CD4-positive, alpha-beta T cell treated with Interleukin-6 at 100 ng/mL for 8 hours (primary cell): Measurements from ENCODE around the gene MSANTD4.
A peak's percentile ranks its signal among the peaks of the same experiment; 100 is the strongest.
"Not testable (repeated sequence)": the region's sequence is repeated elsewhere in the genome, so short reads cannot be mapped to it uniquely, and the experiment has no call there.

ENCODE experiments used
- DNase-seq: peaks from one replicate; pipeline ENCODE4 v3.0.0-alpha.2; 2020; ENCODE audit warnings: mixed read lengths, low spot score

Gene MSANTD4

DNA sequence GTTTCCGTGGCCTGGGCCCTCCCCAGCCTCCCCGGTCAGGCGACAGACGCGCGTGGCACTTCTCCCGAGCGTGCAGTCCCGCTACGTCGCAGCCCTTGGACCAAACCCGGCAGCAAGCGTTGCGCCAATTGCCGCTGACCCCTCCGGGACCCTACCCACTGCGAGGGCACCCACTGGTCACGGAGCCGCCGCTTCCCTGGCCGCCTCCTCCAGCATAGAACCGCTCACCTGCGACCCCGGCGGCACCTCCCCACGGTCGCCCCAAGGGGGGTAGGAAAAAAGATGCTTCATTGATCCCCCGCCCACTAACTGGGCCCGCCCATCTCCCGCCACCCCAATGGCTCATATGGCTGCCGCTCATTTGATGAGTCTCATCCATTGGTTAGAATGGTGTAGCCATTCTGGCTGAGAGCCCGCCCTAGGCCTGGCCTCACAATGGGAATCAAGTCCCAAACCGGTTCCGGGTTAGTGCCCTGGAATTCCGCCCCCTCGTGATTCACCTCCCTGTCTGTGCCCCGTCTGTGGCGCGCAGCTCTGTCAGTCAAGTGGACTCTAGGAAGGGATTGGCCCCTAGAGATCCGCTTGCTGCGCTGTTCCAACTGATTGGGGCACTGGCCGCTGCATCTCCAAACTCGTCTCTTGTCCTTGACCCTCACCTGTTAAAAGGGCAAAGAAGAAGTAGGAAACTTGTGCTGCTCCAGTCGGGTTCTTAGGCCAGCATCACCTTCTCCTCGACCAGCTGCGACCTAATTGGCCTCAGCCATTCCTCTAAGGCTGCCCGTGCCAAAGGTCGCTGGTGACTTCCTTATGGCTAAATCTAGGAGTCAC is at the start of gene MSANTD4:
Gene MSANTD4 (minus strand): TSS at position 274 of the 828 bp plus-strand sequence. CDS start 11,323 bp downstream, outside the sequence.
- peak; percentile 97 for DNase-seq

DNA sequence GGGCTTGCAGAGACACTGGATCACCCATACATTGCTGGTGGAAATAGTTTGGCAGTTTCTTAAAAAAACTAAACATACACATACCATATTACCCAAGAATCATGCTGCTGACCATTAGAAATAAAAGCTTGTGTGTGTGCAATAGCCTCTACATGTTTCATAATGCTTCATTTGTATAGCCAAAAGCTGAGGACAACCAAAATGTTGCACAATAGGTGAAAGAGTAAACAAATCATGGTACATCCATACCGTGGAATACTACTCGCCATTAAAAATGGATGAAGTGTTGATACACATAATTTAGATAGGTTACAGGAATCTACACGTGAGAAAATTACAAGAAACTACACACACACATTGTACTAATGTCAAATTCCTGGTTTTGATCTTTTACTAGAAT is 48.6 kb upstream of the MSANTD4 start:
- no peak for DNase-seq

DNA sequence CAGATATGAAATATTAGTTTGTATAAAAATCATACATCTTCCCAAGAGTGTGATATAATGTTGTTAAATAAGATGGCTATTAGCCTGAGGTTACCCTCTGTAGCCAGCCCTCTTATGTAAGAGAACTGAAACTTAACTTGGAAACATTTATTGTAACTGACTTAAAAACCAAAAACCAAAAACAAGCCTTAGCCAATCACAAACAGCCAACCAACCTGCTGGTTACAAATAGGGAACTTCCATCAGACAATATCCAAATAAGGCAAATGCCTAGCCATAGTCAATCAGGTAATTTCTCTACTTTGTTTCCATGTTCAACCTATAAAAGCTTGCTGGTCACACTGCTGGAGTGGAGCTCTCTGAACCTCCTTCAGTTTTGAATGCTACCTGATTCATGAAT is 41.0 kb upstream of the MSANTD4 start:
- DNase-seq = no peak

DNA sequence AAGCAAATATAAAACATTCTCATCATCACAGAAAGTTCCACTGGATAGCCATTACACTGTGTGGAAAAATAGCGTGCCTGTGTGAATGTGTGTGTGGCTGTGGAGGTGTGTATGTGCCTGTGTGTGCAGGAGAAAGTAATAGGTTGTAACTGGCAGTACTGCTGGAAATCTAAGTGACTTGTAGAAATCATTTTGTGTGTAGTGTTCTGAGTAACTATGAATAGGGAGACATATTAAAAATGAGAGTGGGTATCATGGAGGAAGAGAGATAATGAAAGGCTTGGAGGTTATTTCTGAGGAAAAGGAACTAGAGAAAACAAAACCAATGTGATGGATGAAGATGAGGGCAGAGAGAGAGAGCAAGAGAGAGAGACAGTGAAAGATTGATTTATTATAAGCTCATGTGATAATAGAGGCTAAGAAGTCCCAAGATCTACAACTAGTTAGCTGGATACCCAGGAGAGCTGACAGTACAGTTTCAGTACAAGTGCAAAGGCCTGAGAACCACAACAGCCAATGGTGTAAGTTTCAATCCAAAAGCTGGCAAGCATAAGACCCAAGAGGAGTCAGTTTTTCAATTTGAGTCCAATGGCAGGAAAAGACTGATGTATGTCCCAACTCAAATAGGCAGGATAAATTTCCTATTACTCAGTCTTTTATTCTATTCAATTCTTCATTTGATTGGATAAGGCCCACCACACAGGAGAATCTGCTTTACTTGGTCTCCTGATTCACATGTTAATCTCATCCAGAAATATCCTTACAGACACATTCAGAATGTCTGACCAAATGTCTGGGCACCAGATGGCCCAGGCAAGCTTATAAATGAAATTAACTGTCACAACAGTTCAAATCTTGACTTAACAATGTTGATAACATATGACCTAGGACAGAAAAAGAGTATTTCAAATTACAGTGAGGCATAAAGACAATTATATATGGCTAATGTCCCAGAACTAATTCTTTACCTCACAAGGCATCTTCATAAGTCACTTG is 40.2 kb upstream of the MSANTD4 start:
- DNase-seq = no peak

DNA sequence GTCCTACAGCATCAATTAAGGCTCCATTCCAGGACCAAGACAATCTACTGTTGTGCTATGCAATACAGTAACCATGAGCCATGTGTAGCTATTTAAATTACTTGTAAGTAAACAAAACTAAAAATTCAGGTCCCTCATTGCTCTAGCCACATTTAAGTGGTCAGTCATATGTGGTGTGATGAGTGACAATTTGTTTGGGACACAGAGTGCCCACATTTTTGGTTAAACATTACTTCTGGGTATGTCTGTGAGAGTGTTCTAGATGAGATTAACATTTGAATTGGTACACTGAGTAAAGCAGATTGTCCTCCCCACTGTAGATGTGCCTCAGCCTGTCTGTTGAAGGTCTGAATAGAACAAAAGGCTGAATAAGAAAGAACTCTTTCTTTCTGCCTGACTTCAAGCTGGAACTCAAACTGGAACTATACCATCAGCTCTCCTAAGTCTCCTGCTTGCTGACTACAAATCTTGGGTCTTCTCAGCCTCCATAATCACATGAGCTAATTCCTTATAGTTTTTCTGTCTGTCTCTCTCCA is 39.3 kb upstream of the MSANTD4 start:
- no peak for DNase-seq

DNA sequence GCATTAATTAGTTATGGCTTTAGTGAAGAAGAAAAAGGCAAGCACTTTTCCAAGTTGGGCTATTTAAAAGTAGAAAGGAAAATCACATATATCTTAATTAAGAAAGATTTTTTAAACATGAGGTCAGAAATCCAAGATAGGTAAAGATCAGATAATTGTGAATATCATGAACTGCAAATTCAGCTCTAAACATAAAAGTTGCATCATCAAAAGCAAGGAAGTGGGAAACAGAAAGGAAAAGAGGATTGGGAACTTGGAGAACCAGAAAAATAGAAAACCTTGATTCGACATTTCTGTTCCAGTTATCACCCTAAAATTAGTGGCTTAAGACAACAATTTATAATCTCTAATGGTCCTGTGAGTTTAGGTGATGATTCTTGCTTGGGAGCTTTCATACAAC is 37.6 kb upstream of the MSANTD4 start:
- DNase-seq = no peak

DNA sequence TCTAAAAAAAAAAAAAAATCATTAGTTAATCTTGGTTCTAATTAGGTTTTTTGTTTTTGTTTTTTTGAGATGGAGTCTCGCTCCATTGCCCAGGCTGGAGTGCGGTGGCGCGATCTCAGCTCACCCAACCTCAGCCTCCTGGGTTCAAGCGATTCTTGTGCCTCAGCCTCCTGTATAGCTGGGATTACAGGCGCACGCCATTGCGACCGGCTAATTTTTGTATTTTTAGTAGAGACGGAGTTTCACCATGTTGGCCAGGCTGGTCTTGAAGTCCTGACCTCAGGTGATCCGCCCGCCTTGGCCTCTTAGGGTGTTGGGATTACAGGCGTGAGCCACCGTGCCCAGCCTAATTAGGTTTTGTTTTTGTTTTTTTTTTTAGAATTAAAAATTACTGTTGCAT is 36.3 kb upstream of the MSANTD4 start:
- not testable (repeated sequence) for DNase-seq

DNA sequence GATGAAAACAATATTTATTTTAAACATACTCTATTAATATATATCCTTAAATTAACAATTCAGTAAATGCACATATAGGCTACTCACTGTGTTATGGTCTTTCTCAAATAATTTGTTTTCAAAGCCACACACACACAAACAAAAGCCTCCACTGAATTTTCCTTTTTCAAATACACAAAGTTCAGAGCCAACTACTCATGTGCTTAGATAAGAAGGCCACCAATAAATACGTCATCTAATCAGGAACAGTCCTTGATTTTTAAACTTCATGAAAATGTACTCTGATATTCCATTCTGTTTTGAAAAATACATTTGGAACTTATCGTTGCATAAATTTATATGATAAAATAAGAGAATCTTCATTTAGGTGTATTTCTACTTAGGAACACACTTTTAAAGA is 29.1 kb upstream of the MSANTD4 start:
- no peak for DNase-seq

DNA sequence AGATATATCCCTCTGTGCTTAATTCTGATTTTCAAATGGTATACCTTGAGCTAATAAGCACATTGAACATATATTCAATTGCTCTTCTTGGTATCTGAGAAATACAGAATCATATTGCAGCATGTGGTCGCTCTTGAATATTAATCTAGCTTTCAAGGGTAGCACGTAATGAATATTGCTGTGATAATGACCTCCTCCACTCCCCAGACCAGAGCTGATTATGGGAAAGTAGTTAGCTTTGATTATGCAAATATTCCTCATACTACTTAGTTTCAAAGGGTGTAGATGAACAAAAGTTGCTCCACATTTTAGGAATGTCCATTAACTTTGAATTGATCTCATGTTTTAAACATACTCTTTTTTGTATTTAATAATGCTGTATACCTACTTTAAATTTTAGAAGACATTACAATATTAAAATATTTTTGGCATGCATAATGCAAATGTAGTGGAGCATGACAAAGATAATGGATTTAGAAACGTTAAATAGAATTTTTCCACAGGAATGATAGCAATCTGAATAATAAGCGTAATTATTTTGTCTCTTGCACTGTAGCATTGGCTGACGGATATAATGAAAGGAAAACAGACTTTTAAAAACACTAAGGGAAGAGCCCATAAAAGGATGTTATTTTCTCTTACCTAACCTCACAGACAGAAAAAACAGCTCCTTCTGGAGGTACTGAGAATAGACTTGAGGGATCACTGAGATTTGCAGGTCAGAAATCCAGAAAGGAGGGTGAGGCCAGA is 27.9 kb upstream of the MSANTD4 start:
- DNase-seq = no peak

DNA sequence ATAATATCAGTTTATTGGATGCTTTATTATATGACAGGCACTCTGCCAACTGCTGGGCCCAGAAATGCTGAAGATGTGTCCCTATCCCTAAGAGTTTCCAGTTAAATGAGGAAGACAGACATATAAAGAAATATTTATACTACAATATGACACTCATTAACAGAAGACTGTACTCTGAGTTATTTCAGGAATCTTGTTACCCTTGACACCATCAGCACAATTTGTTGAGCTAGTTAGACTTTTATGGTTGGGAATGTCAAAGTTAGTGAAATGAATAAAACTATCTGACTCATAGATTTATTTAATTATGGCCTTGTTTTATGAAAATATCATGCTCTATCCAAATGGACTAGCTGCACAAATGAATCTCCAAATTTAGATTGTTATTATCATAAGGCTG is 25.6 kb upstream of the MSANTD4 start:
- no peak for DNase-seq

DNA sequence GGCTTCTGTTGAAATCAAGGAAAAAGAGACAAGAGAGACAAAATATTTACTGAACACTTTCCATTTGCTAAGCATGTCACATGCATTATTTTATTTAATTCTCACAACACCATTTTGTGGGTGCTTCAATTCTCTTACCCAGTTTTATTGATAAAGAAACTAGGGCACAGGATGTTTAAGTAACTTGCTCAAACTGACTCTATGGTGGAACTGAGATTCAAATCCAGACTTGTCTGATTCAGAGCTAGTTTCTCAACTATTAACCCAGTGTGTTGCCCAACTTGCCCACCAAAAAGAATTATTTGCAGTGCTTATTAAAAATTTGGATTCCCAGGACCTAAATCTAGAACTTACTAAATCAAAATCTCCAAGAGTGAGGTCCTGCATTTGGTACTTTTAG is 21.5 kb upstream of the MSANTD4 start:
- DNase-seq = no peak

DNA sequence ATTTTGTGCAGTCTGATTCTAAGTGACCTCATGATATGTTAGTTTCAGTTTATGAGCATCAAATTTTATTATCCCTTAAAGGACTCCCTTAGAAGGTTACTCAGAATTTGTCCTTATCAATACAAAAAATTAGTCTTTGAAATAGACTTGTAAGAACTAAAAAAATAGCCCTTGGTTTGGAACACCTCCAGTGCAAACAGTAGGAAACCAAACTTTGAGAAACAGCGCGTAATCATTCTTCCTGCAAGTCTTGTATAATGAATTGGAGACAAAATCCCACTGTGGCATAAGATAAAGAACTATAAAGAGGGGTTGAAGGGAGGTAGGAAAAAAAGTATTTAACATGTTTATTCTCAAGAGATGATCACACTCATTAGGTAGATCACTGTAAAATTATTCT is 10.8 kb upstream of the MSANTD4 start:
- DNase-seq = no peak

DNA sequence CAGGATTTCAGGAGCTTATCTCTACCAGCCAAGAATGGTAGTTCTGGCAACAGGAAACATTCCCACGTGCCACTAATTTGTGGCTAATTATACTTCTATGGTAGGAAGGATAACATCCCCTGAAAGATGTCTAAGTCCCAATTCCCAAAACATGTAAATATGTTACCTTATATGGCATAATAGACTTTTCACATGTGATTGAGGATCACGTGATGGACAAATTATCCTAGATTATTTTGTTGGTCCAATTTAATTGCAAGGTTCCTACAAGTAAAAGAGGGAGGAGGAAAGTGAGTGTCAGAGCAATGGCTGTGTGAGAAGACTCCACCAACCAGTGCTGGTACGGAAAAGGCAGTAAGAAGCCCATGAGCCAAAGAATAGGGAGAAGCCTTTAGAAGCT is 9.9 kb upstream of the MSANTD4 start:
- no peak for DNase-seq

DNA sequence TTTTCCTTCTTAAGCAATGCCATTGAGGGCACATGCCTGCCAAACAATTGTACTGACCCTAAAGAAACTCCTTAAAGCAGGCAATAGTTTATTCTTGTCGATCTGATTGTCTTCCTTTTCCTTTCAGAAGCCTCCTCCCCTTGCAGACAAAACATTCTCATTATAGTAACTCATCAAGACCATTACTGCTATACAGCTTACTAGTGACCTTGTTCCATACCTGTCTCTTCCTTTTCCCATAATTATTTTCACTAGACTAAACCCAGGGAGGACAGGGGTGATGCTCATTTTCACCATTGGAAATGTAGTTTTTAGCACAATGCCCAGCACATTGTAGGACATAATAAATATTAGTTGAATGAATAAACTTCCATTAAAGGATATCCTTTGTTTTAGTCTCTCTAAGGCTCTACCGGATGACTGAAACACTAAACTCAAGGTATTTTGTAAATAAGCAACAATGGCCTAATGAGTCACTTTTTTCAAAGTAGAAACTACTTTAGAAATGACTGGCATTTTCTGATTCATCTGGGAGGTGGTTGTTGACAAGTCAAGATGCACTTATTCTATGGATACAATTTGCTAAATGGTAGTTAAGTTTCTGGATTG is 9.3 kb upstream of the MSANTD4 start:
- DNase-seq = no peak

DNA sequence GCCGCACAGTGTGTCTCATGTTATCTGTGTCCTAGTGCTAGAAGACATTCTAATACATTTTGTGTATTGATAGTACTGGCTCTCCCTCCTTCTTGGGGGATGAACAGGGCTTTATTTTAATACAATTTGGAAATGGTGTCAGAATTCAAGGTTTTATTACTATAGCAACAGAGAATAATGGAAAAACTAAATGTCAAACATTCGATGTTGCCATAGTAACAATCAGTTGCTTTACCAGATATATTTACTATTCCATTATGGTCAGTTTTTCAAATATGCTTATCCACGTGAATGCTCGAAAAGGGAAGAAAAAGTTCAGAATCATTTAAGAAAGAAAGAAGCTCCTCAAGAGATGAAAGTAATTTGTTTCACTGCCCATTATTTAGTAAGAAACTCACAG is 8.6 kb upstream of the MSANTD4 start:
- no peak for DNase-seq

DNA sequence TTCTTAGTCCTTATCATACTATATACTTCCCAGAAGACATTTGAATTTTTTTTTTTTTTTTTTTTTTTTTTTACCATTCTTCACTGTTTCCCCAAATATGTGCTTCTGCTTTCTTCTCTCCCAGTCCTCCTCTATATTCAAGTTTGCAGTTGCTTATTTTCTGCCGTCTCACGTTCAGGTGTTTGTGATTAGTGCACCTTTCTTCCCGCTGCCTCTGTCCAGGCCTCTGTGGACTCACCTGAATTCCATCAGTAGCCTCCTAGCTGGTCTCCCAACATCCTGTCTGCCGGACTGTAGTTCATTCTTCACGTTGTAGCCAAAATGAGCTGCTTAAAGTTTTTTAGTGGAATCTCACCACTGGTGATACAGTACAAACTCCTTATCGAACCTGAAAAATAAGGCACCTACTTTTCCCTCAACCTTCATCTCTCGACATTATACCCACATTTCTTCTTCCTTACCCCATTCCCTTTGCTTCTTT is 795 bp upstream of the MSANTD4 start:
- DNase-seq = no peak

DNA sequence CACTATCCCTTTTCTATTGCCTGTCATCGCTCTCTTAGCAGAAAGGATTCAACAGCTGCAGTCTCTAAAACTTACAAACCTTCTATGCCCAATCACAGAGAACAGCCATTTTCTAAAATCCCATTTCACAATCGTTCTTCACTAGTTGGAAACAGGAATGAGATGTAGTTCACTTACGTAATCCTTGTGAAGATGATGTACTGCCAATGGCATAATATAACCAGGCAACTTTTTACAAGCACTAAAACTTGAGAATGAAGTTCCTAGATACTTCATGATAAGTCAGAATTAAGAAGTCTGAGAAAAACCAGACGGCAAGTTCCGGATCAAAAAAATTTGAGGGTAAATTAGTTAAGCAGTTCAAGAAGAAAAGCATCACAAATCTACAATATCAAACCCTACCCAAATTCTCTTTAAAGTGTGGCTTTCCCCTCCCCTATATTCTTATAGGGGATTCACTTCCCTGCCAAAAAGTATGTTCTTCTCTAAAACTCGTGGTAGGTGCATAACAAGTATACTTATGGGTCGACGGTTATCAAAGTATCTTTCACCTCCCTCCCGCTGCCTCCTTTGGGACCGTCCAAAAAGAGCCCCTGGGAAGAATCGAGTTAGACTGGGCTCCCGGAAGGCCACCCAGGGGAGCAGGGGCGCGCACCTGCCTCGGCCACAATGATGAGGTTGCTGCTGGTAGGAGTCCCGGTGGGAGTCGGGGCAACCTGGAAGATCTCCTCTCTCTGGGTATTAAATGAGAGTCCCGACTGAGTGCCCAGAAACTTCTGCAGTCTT is 666 bp downstream of the MSANTD4 start:
- no peak for DNase-seq

DNA sequence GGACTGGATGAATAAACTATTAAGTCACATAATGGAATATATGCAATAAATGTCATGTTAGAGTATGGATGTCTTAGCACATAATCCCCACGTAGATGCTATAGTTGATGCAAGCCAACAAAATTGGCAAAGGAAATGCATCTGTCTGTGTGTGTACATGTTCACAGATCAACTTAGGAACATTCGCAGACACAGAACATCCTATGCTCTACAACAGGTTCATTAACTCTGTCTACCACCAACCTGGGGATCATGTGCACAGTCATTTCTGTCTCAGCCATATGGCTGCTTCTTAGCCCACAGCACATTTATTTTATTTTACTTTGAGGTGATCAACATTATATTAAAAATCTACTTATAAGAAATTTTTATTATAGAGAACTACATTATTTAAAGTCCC is 4.9 kb downstream of the MSANTD4 start:
- DNase-seq = no peak

DNA sequence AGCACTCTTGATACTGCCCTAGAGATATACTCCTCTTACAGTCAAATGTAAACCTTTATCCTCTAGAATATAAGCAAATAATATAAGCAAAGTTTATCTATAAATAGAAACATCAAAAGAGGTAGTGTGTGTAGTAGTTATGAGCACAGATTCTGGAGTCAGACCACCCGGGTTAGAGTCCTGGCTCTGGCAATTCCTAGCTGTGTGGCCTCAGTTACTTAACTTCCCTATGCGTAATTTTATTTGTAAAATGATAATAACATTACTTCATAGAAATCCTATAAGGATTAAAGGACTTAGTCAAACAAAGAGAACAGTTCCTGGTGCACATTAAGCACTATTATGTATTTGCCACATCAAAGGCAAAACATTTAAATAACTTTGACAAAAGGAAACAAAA is 7.0 kb downstream of the MSANTD4 start:
- DNase-seq = no peak

DNA sequence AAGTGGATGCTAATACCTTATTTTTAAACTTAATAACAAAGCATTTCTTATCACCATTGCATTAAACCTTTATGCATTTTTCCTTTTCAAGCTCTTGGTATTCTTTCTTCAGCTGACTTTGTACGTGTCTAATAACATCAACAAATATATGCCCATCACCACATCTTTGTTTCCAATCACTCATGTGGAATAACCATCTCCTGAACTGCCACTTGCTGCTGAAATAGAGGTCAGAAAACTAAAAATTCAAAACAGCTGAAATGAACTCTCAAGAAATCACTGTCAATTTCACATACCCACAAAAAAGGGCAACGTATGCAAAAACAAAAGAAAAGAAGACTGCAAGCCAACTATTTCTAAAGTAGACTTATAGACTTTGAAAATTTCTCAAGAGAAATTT is 7.4 kb downstream of the MSANTD4 start:
- DNase-seq = no peak

DNA sequence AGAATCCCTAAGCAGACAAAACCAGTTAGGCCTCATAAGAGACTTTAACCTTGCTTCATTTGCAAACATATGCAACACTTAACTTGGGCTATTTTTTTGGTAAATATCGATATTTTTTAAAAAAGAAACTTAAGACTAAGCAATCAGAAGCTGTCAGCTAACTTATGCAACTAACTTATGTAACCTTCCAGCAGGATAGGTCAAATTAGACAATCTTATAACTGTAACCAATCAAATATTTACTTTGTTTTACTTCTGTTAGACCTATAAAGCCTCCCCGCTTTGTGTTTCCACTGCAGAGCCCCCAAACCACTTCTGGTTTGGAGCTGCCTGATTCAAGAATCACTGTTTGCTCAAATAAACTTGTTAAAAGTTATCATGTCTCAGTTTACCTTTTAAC is 8.0 kb downstream of the MSANTD4 start:
- DNase-seq = no peak
